ENCODE measurements around the gene ILRUN.
"Not testable (repeated sequence)": the region's sequence is repeated elsewhere in the genome, so short reads cannot be mapped to it uniquely, and the experiment has no call there.

ILRUN gene

GRCh38 chr6:34664256-34664971 is 32.2 kb downstream of the ILRUN start:
- DNase-seq (ENCODE audit: low spot score): no peak

GRCh38 chr6:34663831-34664255 is 32.7 kb downstream of the ILRUN start:
- DNase-seq (ENCODE audit: low spot score): no peak

- DNase-seq (ENCODE audit: low spot score): no peak
Observed at GRCh38 chr6:34663371-34663770, 33.2 kb downstream of the ILRUN start.

GRCh38 chr6:34661357-34661756 is 35.2 kb downstream of the ILRUN start:
- DNase-seq (ENCODE audit: low spot score): no peak

GRCh38 chr6:34658605-34659265 is 37.8 kb downstream of the ILRUN start:
- no peak for DNase-seq (ENCODE audit: low spot score)

GRCh38 chr6:34657979-34658480 is 38.5 kb downstream of the ILRUN start:
- not testable (repeated sequence) for DNase-seq (ENCODE audit: low spot score)

GRCh38 chr6:34657307-34657978 is 39.1 kb downstream of the ILRUN start:
- no peak for DNase-seq (ENCODE audit: low spot score)

GRCh38 chr6:34657037-34657306 is 39.6 kb downstream of the ILRUN start:
- no peak for DNase-seq (ENCODE audit: low spot score)

- peak; percentile 48 for DNase-seq (ENCODE audit: low spot score)
Observed at GRCh38 chr6:34656378-34657036, 40.1 kb downstream of the ILRUN start.

- DNase-seq (ENCODE audit: low spot score): not testable (repeated sequence)
Observed at GRCh38 chr6:34655876-34656377, 40.6 kb downstream of the ILRUN start.

- DNase-seq (ENCODE audit: low spot score): no peak
Observed at GRCh38 chr6:34654061-34654710, 42.4 kb downstream of the ILRUN start.

GRCh38 chr6:34652263-34652662 is 44.3 kb downstream of the ILRUN start:
- DNase-seq (ENCODE audit: low spot score): no peak

- no peak for DNase-seq (ENCODE audit: low spot score)
Observed at GRCh38 chr6:34650823-34651222, 45.7 kb downstream of the ILRUN start.

- DNase-seq (ENCODE audit: low spot score): not testable (repeated sequence)
Observed at GRCh38 chr6:34650232-34650631, 46.3 kb downstream of the ILRUN start.

- no peak for DNase-seq (ENCODE audit: low spot score)
Observed at GRCh38 chr6:34648806-34649205, 47.8 kb downstream of the ILRUN start.
